A549 (cell line): ENCODE data around the gene PSIP1. TPM values are rescaled to one million over a fixed set of nuclear protein-coding genes. Genes with fewer than 3 reads are reported as not detected.

Experiments
- ATAC-seq, 2 experiments: fragments of 200-7000 bp in 1 of 2; fragments of >200 bp in 1 of 2; cut with Nextera tagmentation in 1 of 2; cut with Tn5 transposase in 1 of 2; 3 replicates each; pipeline versions ENCODE4 v1.8.0 to v1.9.1; 2018 to 2020; ENCODE audit warnings: mild to moderate bottlenecking in 1 of 2, moderate library complexity in 1 of 2
- CTCF ChIA-PET: fragments of 300-600 bp; sonication (Branson Sonifier 250); formaldehyde crosslinking; extraction: SDS; loops from one replicate; lab custom pipeline; 2021; ENCODE audit warnings: antibody characterized with exemption, inconsistent platforms; lab: Yijun Ruan, JAX
- POLR2A ChIA-PET: fragments of 350-600 bp; formaldehyde crosslinking; extraction: SDS; loops from one replicate; lab custom pipeline; 2021; ENCODE audit warnings: antibody characterized with exemption, inconsistent platforms; lab: Yijun Ruan, JAX
- DNase-seq, 2 experiments: peaks; one replicate each; pipeline versions ENCODE4 v3.0.0 to v3.0.0-alpha.2; 2011 to 2016; ENCODE audit warnings: low read depth in 1 of 2, low spot score in 1 of 2
- FAIRE-seq: peaks from 2 replicates; lab custom pipeline; 2011; peaks lifted over from hg19 to GRCh38; lab: Jason Lieb, UNC
- H3K27ac ChIP-seq, 2 experiments: fragments of >200 bp; sonication (Bioruptor Twin); formaldehyde crosslinking; 3 replicates each; pipeline ENCODE4 v1.5.1; 2016 to 2017
- H3K4me1 ChIP-seq: fragments of >200 bp; sonication (Bioruptor Twin); formaldehyde crosslinking; 3 replicates; pipeline ENCODE4 v1.6.1; 2016
- H3K4me2 ChIP-seq: fragments of >200 bp; sonication (Bioruptor Twin); formaldehyde crosslinking; 3 replicates; pipeline ENCODE4 v1.6.1; 2016
- H3K4me3 ChIP-seq: fragments of >200 bp; sonication (Bioruptor Twin); formaldehyde crosslinking; 3 replicates; pipeline ENCODE4 v1.5.1; 2016
- H3K9me3 ChIP-seq: fragments of >200 bp; sonication (Bioruptor Twin); formaldehyde crosslinking; 3 replicates; pipeline ENCODE4 v1.6.1; 2016
- BHLHE40 ChIP-seq: IDR thresholded peaks from 2 replicates; pipeline ENCODE4 v1.6.1; 2012; ENCODE audit warnings: low read depth, low read length, inconsistent platforms
- CBX2 ChIP-seq: fragments of 200-600 bp; sonication (generic); IDR thresholded peaks from 2 replicates; pipeline ENCODE4 v1.6.1; 2016; ENCODE audit warnings: low read depth, mild to moderate bottlenecking, borderline replicate concordance
- CBX8 ChIP-seq: fragments of 200-600 bp; sonication (generic); IDR thresholded peaks from 2 replicates; pipeline ENCODE4 v1.6.1; 2016
- CEBPB ChIP-seq, 2 experiments: fragments of >200 bp in 1 of 2; sonication (Bioruptor Twin) in 1 of 2; formaldehyde crosslinking in 1 of 2; IDR thresholded peaks; 2 replicates each; pipeline ENCODE4 v1.6.1; 2012 to 2016
- EHF ChIP-seq: fragments of 250-450 bp; sonication (Bioruptor Pico); IDR thresholded peaks from 2 replicates; pipeline ENCODE4 v1.5.0; 2020; ENCODE audit warnings: mild to moderate bottlenecking
- EHMT2 ChIP-seq: fragments of 200-600 bp; sonication (generic); IDR thresholded peaks from 2 replicates; pipeline ENCODE4 v1.6.1; 2016; ENCODE audit warnings: antibody characterized with exemption, low read depth, mild to moderate bottlenecking, moderate library complexity
- ESRRA ChIP-seq: fragments of 150-350 bp; IDR thresholded peaks from 2 replicates; pipeline ENCODE4 v1.6.1; 2014; ENCODE audit warnings: mild to moderate bottlenecking, low read length, borderline replicate concordance
- FOSB ChIP-seq: fragments of 250-450 bp; sonication (Bioruptor Pico); IDR thresholded peaks from 2 replicates; pipeline ENCODE4 v1.5.0; 2020; ENCODE audit warnings: mild to moderate bottlenecking, moderate library complexity
- FOSL2 ChIP-seq, 2 experiments: fragments of 450-650 bp in 1 of 2; fragments of >200 bp in 1 of 2; sonication (Bioruptor Twin) in 1 of 2; formaldehyde crosslinking; IDR thresholded peaks; 2 replicates each; pipeline versions ENCODE4 v1.5.0 to v1.6.1; 2016 to 2020; ENCODE audit warnings: mild to moderate bottlenecking in 1 of 2, moderate library complexity in 1 of 2
- GATA3 ChIP-seq: IDR thresholded peaks from 2 replicates; pipeline ENCODE4 v1.6.1; 2012; ENCODE audit warnings: borderline replicate concordance
- HDAC2 ChIP-seq: fragments of 200-600 bp; sonication (generic); IDR thresholded peaks from 2 replicates; pipeline ENCODE4 v1.6.1; 2016
- HEYL ChIP-seq: fragments of 250-450 bp; sonication (Bioruptor Pico); IDR thresholded peaks from 2 replicates; pipeline ENCODE4 v1.8.0; 2021; ENCODE audit warnings: mild to moderate bottlenecking, moderate library complexity
- HOXA7 ChIP-seq: fragments of 250-450 bp; sonication (Bioruptor Pico); IDR thresholded peaks from 2 replicates; pipeline ENCODE4 v1.5.0; 2020; ENCODE audit warnings: mild to moderate bottlenecking, moderate library complexity
- MYC ChIP-seq: IDR thresholded peaks from 2 replicates; pipeline ENCODE4 v1.6.1; 2012; ENCODE audit warnings: mild to moderate bottlenecking, inconsistent platforms, low read length, improper control_type of control experiment, borderline replicate concordance
- NFE2L2 ChIP-seq: fragments of 150-350 bp; conservative IDR thresholded peaks from 2 replicates; pipeline ENCODE4 v1.6.1; 2014; ENCODE audit warnings: low read length
- NR3C1 ChIP-seq: fragments of >200 bp; sonication (Bioruptor Twin); formaldehyde crosslinking; IDR thresholded peaks from 3 replicates; pipeline ENCODE4 v1.6.1; 2017
- POLR2A ChIP-seq: IDR thresholded peaks from 2 replicates; pipeline ENCODE4 v1.6.1; 2012; ENCODE audit warnings: mild to moderate bottlenecking, low read length
- POLR2AphosphoS2 ChIP-seq: conservative IDR thresholded peaks from 2 replicates; pipeline ENCODE4 v1.6.1; 2012; ENCODE audit warnings: low read length, improper control_type of control experiment, inconsistent platforms
- RFX5 ChIP-seq: fragments of 450-650 bp; IDR thresholded peaks from 2 replicates; pipeline ENCODE4 v1.7.1; 2014; ENCODE audit warnings: antibody characterized with exemption, mild to moderate bottlenecking, moderate library complexity
- RNF2 ChIP-seq: fragments of 200-600 bp; sonication (generic); IDR thresholded peaks from 2 replicates; pipeline ENCODE4 v1.6.1; 2016; ENCODE audit warnings: low read depth, mild to moderate bottlenecking, antibody characterized with exemption, moderate library complexity, borderline replicate concordance
- TP53 ChIP-seq: fragments of 250-450 bp; sonication (Bioruptor Pico); IDR thresholded peaks from 2 replicates; pipeline ENCODE4 v1.5.0; 2021; ENCODE audit warnings: mild to moderate bottlenecking, moderate library complexity
- ZNF302 ChIP-seq: fragments of 250-450 bp; sonication (Bioruptor Pico); IDR thresholded peaks from 2 replicates; pipeline ENCODE4 v1.9.0; 2021; ENCODE audit warnings: inconsistent platforms, mild to moderate bottlenecking, moderate library complexity
- ZSCAN20 ChIP-seq: fragments of 250-450 bp; sonication (Bioruptor Pico); IDR thresholded peaks from 2 replicates; pipeline ENCODE4 v1.8.0; 2022; ENCODE audit warnings: mild to moderate bottlenecking, moderate library complexity
- WGBS: methylation state at CpG from one replicate; pipeline ENCODE4 v1.1.6; 2017; ENCODE audit errors: missing lambda C conversion rate; 5-methylcytosine and 5-hydroxymethylcytosine counted together
- polyA plus RNA-seq, 4 experiments: library from polyadenylated mRNA; depleted of rRNA in 3 of 4; stranded (reverse); fragments of >200 nt; fragmentation: RNase III in 1 of 4; extraction: RNeasy Plus Mini Kit Qiagen cat#74134 plus additional on column Dnase treatment in 1 of 4; gene quantifications; 2 replicates in 3 of 4; 3 replicates in 1 of 4; pipeline ENCODE4 v1.2.3, GENCODE V29; 2011 to 2017
- TF ChIP-seq, protein P1 (sequence below): fragments of 200-600 bp; sonication (generic); IDR thresholded peaks from 2 replicates; pipeline ENCODE4 v1.6.1; 2016; ENCODE audit warnings: antibody characterized with exemption, mild to moderate bottlenecking, moderate library complexity
- TF ChIP-seq, protein P2 (sequence below): fragments of 450-650 bp; IDR thresholded peaks from 2 replicates; pipeline ENCODE4 v1.6.1; 2014; ENCODE audit warnings: antibody characterized with exemption
- TF ChIP-seq, protein P3 (sequence below): fragments of 150-350 bp; IDR thresholded peaks from 2 replicates; pipeline ENCODE4 v1.6.1; 2014; ENCODE audit warnings: low read depth, mild to moderate bottlenecking, low read length
- TF ChIP-seq, protein P4 (sequence below): IDR thresholded peaks from 2 replicates; pipeline ENCODE4 v1.6.1; 2012
- TF ChIP-seq, protein P5 (sequence below): fragments of >200 bp; sonication (Bioruptor Twin); formaldehyde crosslinking; IDR thresholded peaks from 2 replicates; pipeline ENCODE4 v1.6.1; 2016
- TF ChIP-seq, protein P6 (sequence below): IDR thresholded peaks from 2 replicates; pipeline ENCODE4 v1.6.1; 2012
- TF ChIP-seq, protein P7 (sequence below): IDR thresholded peaks from 2 replicates; pipeline ENCODE4 v1.6.1; 2012; ENCODE audit warnings: low read depth, borderline replicate concordance
- TF ChIP-seq, protein P8 (sequence below): fragments of >200 bp; sonication (Bioruptor Twin); formaldehyde crosslinking; IDR thresholded peaks from 3 replicates; pipeline ENCODE4 v1.5.1; 2016

PSIP1 gene
- polyA plus RNA-seq, 2 of the 4 experiments (the other 2 are of a cell fraction): 84.2 to 119 TPM

DNA sequence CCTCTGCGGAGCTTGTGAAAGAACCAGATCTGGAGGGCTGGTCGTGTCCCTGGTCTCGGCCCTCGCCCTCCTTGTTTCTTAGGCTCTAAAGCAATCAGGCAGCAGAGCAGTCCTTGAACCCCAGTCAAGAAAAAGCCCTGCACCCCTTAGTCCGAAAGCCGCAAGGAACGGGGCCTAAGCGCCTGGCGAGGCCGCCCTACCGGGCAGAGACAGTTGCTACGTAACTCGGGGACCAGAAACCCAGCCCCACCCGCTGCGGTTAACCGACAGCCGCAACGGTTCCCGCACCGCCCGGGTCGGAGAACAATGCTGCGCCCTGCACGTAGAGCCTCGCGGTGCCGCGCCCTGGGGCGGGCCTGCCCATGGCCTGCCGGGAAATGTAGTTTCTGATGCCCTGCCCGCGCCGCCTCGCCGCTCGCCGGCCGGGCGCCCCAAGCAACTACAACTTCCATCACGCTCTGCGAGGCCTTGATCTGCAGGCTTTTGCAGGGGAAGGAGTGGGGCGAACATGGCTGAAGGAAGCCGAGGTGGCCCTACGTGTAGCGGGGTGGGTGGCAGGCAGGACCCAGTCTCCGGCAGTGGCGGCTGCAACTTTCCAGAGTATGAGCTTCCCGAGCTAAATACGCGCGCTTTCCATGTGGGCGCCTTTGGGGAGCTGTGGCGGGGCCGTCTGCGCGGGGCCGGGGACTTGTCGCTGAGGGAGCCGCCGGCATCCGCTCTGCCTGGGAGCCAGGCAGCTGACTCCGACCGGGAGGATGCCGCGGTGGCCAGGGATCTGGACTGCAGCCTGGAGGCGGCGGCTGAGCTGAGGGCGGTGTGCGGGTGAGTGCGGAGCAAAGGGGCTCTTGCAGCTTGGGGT lies 88.2 kb downstream of the PSIP1 start, which contains the start of gene SNAPC3:
TSS of gene SNAPC3 (plus strand) at position 505 of the 859 bp plus-strand sequence. CDS start at position 509, 4 bp downstream.
- ATAC-seq: peak; percentile 98 to 99
- 1% methylated on average over 18 of the region's 70 CpGs for WGBS
- ChIA-PET CTCF (interaction anchor here (1.0 to 1.4 kb wide), 3 partner anchors 10 to 145 kb away, joined by 4 to 6 read pairs (median 4); partner anchors contain the start of gene TTC39B), POLR2A (interaction anchor here (1.2 kb wide), 1 partner anchor 116 kb away, joined by 3 read pairs; the partner anchor contains the start of gene TTC39B)
- Histone ChIP-seq H3K4me3 (peak within 1 kb of the TSS; percentile 79), H3K27ac (peak within 1 kb of the TSS; percentile 90 to 98), H3K9me3 (no peaks in the 10 kb centered on the region), H3K4me1 (peaks cover 25% of the 10 kb centered on the region), H3K4me2 (peak within 1 kb of the TSS; percentile 89)
- FAIRE-seq: no peak
- DNase-seq: peak; percentile 94 to 95
- TF ChIP-seq CBX8 (no peak), TP53 (no peak), RFX5 (peak; percentile 10; the same call in 1 of the 2 replicates), HEYL (CRISPR knock-in tag) (no peak), GATA3 (no peak), FOSL2 (IDR thresholded peaks at IDR 0.05) (no peak), FOSL2 (CRISPR knock-in tag; IDR thresholded peaks at IDR 0.05) (no peak), ZNF302 (no peak), RNF2 (no peak), HOXA7 (CRISPR knock-in tag) (no peak), CBX2 (no peak), NR3C1 (no peak), EHMT2 (no peak), HDAC2 (no peak), EHF (no peak), FOSB (CRISPR knock-in tag) (no peak), POLR2AphosphoS2 (no peak), NFE2L2 (no peak), POLR2A (peak; percentile 84), MYC (peak; percentile 83), BHLHE40 (no peak), ESRRA (no peak), CEBPB (IDR thresholded peaks at IDR 0.05) (no peak), ZSCAN20 (CRISPR knock-in tag) (no peak)
- TF ChIP-seq, protein P1, sequence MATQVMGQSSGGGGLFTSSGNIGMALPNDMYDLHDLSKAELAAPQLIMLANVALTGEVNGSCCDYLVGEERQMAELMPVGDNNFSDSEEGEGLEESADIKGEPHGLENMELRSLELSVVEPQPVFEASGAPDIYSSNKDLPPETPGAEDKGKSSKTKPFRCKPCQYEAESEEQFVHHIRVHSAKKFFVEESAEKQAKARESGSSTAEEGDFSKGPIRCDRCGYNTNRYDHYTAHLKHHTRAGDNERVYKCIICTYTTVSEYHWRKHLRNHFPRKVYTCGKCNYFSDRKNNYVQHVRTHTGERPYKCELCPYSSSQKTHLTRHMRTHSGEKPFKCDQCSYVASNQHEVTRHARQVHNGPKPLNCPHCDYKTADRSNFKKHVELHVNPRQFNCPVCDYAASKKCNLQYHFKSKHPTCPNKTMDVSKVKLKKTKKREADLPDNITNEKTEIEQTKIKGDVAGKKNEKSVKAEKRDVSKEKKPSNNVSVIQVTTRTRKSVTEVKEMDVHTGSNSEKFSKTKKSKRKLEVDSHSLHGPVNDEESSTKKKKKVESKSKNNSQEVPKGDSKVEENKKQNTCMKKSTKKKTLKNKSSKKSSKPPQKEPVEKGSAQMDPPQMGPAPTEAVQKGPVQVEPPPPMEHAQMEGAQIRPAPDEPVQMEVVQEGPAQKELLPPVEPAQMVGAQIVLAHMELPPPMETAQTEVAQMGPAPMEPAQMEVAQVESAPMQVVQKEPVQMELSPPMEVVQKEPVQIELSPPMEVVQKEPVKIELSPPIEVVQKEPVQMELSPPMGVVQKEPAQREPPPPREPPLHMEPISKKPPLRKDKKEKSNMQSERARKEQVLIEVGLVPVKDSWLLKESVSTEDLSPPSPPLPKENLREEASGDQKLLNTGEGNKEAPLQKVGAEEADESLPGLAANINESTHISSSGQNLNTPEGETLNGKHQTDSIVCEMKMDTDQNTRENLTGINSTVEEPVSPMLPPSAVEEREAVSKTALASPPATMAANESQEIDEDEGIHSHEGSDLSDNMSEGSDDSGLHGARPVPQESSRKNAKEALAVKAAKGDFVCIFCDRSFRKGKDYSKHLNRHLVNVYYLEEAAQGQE: peak; percentile 45
- TF ChIP-seq, protein P2, sequence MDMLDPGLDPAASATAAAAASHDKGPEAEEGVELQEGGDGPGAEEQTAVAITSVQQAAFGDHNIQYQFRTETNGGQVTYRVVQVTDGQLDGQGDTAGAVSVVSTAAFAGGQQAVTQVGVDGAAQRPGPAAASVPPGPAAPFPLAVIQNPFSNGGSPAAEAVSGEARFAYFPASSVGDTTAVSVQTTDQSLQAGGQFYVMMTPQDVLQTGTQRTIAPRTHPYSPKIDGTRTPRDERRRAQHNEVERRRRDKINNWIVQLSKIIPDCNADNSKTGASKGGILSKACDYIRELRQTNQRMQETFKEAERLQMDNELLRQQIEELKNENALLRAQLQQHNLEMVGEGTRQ: no peak
- TF ChIP-seq, protein P3, sequence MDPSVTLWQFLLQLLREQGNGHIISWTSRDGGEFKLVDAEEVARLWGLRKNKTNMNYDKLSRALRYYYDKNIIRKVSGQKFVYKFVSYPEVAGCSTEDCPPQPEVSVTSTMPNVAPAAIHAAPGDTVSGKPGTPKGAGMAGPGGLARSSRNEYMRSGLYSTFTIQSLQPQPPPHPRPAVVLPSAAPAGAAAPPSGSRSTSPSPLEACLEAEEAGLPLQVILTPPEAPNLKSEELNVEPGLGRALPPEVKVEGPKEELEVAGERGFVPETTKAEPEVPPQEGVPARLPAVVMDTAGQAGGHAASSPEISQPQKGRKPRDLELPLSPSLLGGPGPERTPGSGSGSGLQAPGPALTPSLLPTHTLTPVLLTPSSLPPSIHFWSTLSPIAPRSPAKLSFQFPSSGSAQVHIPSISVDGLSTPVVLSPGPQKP: no peak
- TF ChIP-seq, protein P4, sequence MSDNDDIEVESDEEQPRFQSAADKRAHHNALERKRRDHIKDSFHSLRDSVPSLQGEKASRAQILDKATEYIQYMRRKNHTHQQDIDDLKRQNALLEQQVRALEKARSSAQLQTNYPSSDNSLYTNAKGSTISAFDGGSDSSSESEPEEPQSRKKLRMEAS: peak; percentile 80
- TF ChIP-seq, protein P5, sequence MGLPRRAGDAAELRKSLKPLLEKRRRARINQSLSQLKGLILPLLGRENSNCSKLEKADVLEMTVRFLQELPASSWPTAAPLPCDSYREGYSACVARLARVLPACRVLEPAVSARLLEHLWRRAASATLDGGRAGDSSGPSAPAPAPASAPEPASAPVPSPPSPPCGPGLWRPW: no peak
- TF ChIP-seq, protein P6, sequence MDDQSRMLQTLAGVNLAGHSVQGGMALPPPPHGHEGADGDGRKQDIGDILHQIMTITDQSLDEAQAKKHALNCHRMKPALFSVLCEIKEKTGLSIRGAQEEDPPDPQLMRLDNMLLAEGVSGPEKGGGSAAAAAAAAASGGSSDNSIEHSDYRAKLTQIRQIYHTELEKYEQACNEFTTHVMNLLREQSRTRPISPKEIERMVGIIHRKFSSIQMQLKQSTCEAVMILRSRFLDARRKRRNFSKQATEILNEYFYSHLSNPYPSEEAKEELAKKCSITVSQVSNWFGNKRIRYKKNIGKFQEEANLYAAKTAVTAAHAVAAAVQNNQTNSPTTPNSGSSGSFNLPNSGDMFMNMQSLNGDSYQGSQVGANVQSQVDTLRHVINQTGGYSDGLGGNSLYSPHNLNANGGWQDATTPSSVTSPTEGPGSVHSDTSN: no peak
- TF ChIP-seq, protein P7, sequence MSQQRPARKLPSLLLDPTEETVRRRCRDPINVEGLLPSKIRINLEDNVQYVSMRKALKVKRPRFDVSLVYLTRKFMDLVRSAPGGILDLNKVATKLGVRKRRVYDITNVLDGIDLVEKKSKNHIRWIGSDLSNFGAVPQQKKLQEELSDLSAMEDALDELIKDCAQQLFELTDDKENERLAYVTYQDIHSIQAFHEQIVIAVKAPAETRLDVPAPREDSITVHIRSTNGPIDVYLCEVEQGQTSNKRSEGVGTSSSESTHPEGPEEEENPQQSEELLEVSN: no peak
- TF ChIP-seq, protein P8, sequence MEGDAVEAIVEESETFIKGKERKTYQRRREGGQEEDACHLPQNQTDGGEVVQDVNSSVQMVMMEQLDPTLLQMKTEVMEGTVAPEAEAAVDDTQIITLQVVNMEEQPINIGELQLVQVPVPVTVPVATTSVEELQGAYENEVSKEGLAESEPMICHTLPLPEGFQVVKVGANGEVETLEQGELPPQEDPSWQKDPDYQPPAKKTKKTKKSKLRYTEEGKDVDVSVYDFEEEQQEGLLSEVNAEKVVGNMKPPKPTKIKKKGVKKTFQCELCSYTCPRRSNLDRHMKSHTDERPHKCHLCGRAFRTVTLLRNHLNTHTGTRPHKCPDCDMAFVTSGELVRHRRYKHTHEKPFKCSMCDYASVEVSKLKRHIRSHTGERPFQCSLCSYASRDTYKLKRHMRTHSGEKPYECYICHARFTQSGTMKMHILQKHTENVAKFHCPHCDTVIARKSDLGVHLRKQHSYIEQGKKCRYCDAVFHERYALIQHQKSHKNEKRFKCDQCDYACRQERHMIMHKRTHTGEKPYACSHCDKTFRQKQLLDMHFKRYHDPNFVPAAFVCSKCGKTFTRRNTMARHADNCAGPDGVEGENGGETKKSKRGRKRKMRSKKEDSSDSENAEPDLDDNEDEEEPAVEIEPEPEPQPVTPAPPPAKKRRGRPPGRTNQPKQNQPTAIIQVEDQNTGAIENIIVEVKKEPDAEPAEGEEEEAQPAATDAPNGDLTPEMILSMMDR: no peak
